Measurements from ENCODE around the gene TPK1. TPM values are rescaled to one million over a fixed set of nuclear protein-coding genes. Genes with fewer than 3 reads are reported as not detected.

TPK1 gene
- total and polyA plus RNA-seq, 2 of the 13 experiments (the other 11 are each of a cell fraction or from before 2014, with no cell fraction given), result 1.0 to 1.2 TPM

DNA sequence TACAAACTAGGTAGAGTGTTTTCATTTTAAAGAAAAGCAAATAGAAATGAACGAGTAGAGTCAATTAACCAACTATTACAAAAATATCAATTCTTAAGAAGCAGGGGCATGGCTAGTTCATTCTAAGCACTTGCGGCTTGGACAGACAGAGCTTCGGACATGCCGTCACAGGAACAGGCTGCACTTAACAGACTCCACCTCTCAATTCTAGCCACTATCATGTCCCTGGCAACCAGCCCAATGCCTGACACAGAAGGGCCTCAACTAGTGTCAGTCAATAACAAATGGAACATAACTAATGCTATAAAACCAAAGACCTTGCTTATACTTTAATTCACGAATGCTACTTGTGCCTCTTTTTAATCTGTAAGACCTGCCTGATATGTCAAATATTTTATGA, 74.4 kb downstream of the TPK1 start:
- BruUV-seq (replicated peaks), result no TSS peak
- Histone ChIP-seq H3K27ac (ENCODE audit: extremely low read length, insufficient read depth, low read length) (no peak overlapping the region), H3K4me1 (ENCODE audit: insufficient read depth, low read length) (no peaks in the 10 kb centered on the region), H3K9me3 (ENCODE audit: low read length) (no peaks in the 10 kb centered on the region), H3K79me2 (ENCODE audit: insufficient read depth, low read length) (no peaks in the 10 kb centered on the region), H3K36me3 (replicated peaks in 1 of 2; ENCODE audit: control insufficient read depth in 1 of 2, insufficient read depth in 2 of 2, low read length in 2 of 2) (no peaks in the 10 kb centered on the region), H4K20me1 (ENCODE audit: insufficient read depth, low read length) (no peaks in the 10 kb centered on the region), H3K27me3 (ENCODE audit: control insufficient read depth in 1 of 2, insufficient read depth in 2 of 2, low read length in 2 of 2) (no peaks in the 10 kb centered on the region), H3K9ac (ENCODE audit: insufficient read depth, low read depth, low read length) (no peak overlapping the region), H3K4me3 (replicated peaks in 1 of 3; ENCODE audit: insufficient read depth in 1 of 3, low read depth in 2 of 3, low read length in 3 of 3) (no peak overlapping the region), H3K4me2 (ENCODE audit: low read depth, low read length) (no peak overlapping the region), H2AFZ (ENCODE audit: low read length) (no peak overlapping the region)
- CTCF ChIA-PET (ENCODE audit: low intra/inter-chr PET ratio, low total read pairs), result no interaction called here
- in situ Hi-C loops (cut with HindIII; ENCODE audit: extremely low pct_ligation_motif_present, low pct_unique_long_range_greater_than_20kb), result no loop called here
- ATAC-seq (no peak), FAIRE-seq (no peak), DNase-seq (ENCODE audit: low spot score) (no peak)
- TF ChIP-seq HHEX (CRISPR knock-in tag; IDR thresholded peaks at IDR 0.05) (no peak), ZNF224 (CRISPR knock-in tag; IDR thresholded peaks at IDR 0.05) (no peak), KMT2B (CRISPR knock-in tag; IDR thresholded peaks at IDR 0.05) (no peak), ZBTB21 (CRISPR knock-in tag; IDR thresholded peaks at IDR 0.05) (no peak), MLLT10 (CRISPR knock-in tag; IDR thresholded peaks at IDR 0.05) (no peak), ZNF343 (CRISPR knock-in tag; IDR thresholded peaks at IDR 0.05) (no peak), ZNF333 (CRISPR knock-in tag; IDR thresholded peaks at IDR 0.05; ENCODE audit: borderline replicate concordance) (no peak), ZNF780A (CRISPR knock-in tag; IDR thresholded peaks at IDR 0.05) (no peak), ZFX (CRISPR knock-in tag; IDR thresholded peaks at IDR 0.05; ENCODE audit: low read depth) (no peak), ZNF430 (CRISPR knock-in tag; IDR thresholded peaks at IDR 0.05) (no peak), PREB (CRISPR knock-in tag; IDR thresholded peaks at IDR 0.05) (no peak), ZNF724P (CRISPR knock-in tag; IDR thresholded peaks at IDR 0.05; ENCODE audit: borderline replicate concordance) (no peak), NR2C2 (CRISPR knock-in tag; IDR thresholded peaks at IDR 0.05; ENCODE audit: borderline replicate concordance) (no peak), ZFP90 (CRISPR knock-in tag; IDR thresholded peaks at IDR 0.05; ENCODE audit: borderline replicate concordance) (no peak), ZNF883 (CRISPR knock-in tag; IDR thresholded peaks at IDR 0.05; ENCODE audit: not compliant biosample characterization) (no peak), SIN3B (IDR thresholded peaks at IDR 0.05; ENCODE audit: low read length) (no peak)
- TF ChIP-seq, protein P1, sequence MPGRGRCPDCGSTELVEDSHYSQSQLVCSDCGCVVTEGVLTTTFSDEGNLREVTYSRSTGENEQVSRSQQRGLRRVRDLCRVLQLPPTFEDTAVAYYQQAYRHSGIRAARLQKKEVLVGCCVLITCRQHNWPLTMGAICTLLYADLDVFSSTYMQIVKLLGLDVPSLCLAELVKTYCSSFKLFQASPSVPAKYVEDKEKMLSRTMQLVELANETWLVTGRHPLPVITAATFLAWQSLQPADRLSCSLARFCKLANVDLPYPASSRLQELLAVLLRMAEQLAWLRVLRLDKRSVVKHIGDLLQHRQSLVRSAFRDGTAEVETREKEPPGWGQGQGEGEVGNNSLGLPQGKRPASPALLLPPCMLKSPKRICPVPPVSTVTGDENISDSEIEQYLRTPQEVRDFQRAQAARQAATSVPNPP (CRISPR knock-in tag; IDR thresholded peaks at IDR 0.05), result no peak
- POLR2A ChIA-PET, result no interaction called here
- 41% methylated on average over 5 of the region's 5 CpGs for WGBS (ENCODE audit: low lambda C conversion rate)
- intact Hi-C loops (cut with micrococcal nuclease; ENCODE audit: unreplicated experiment), result no loop called here

All from HepG2 (cell line).